ENCODE measurements around the gene GSE1.

GRCh38 chr16:85676466-85676865, 63.3 kb downstream of the GSE1 start:
- TF ChIP-seq POLR2A (IDR thresholded peaks at IDR 0.05; ENCODE audit: low read length) (no peak), GATA1 (IDR thresholded peaks at IDR 0.05; ENCODE audit: low read depth, low read length) (no peak)
